HEK293 (cell line): ENCODE results near the gene PRIMPOL.
A peak's percentile ranks its signal among the peaks of the same experiment; 100 is the strongest.
"Not testable (repeated sequence)": the region's sequence is repeated elsewhere in the genome, so short reads cannot be mapped to it uniquely, and the experiment has no call there.

Experiments used
- CTCF ChIA-PET: fragments of 350-600 bp; formaldehyde crosslinking; extraction: SDS; loops from one replicate; lab custom pipeline; 2021; ENCODE audit warnings: antibody characterized with exemption; lab: Yijun Ruan, JAX
- POLR2A ChIA-PET: fragments of 300-600 bp; formaldehyde crosslinking; extraction: SDS; loops from one replicate; lab custom pipeline; 2020; ENCODE audit warnings: antibody characterized with exemption, inconsistent platforms; lab: Yijun Ruan, JAX
- H3K27ac ChIP-seq: fragments of 200-500 bp; sonication (Bioruptor generic); 2 replicates; pipeline ENCODE4 v1.5.1; 2014; ENCODE audit warnings: low read depth, low read length, control low read depth, inconsistent platforms; ENCODE audit errors: extremely low read depth
- H3K36me3 ChIP-seq, 2 experiments: fragments of 200-500 bp in 1 of 2; sonication (Bioruptor generic) in 1 of 2; 1 replicate in 1 of 2; 2 replicates in 1 of 2; pipeline ENCODE4 v1.5.1; 2014 to 2017; ENCODE audit warnings: inconsistent platforms in 2 of 2, low read length in 2 of 2; ENCODE audit not compliant: control insufficient read depth in 2 of 2, insufficient read depth in 1 of 2
- H3K4me1 ChIP-seq: fragments of 200-500 bp; sonication (Bioruptor generic); 2 replicates; pipeline ENCODE4 v1.5.1; 2014; ENCODE audit warnings: mild to moderate bottlenecking, low read length, inconsistent platforms; ENCODE audit not compliant: control insufficient read depth, insufficient read depth
- H3K4me3 ChIP-seq: 2 replicates; pipeline ENCODE4 v1.5.1; 2011; ENCODE audit warnings: low read depth, mild to moderate bottlenecking, control low read depth, low read length, moderate library complexity
- H3K9me3 ChIP-seq: fragments of 200-500 bp; sonication (Bioruptor generic); 2 replicates; pipeline ENCODE4 v1.5.1; 2014; ENCODE audit warnings: low read depth, low read length, inconsistent platforms; ENCODE audit not compliant: control insufficient read depth, insufficient read depth
- ELK4 ChIP-seq: IDR thresholded peaks from 2 replicates; pipeline ENCODE4 v1.6.1; 2011; ENCODE audit warnings: mild to moderate bottlenecking, low read depth, low read length, borderline replicate concordance
- PRDM10 ChIP-seq: fragments of 450-650 bp; formaldehyde crosslinking; IDR thresholded peaks from 2 replicates; pipeline ENCODE4 v1.5.1; 2016; ENCODE audit warnings: missing biosample characterization, missing genetic modification characterization
- ZNF366 ChIP-seq: fragments of 450-650 bp; formaldehyde crosslinking; conservative IDR thresholded peaks from 2 replicates; pipeline ENCODE4 v1.5.1; 2016; ENCODE audit warnings: missing biosample characterization, missing genetic modification characterization
- ZNF48 ChIP-seq: fragments of 450-650 bp; formaldehyde crosslinking; IDR thresholded peaks from 2 replicates; pipeline ENCODE4 v1.5.1; 2016; ENCODE audit warnings: missing biosample characterization, missing genetic modification characterization
- ZNF830 ChIP-seq: fragments of 450-650 bp; IDR thresholded peaks from 2 replicates; pipeline ENCODE4 v1.5.0; 2018; ENCODE audit warnings: missing biosample characterization, missing genetic modification characterization, low read depth, mild to moderate bottlenecking, moderate library complexity
- TF ChIP-seq, protein P1 (sequence below): fragments of 450-650 bp; formaldehyde crosslinking; IDR thresholded peaks from 2 replicates; pipeline ENCODE4 v1.5.1; 2016; ENCODE audit warnings: missing biosample characterization, missing genetic modification characterization, borderline replicate concordance

PRIMPOL gene

DNA sequence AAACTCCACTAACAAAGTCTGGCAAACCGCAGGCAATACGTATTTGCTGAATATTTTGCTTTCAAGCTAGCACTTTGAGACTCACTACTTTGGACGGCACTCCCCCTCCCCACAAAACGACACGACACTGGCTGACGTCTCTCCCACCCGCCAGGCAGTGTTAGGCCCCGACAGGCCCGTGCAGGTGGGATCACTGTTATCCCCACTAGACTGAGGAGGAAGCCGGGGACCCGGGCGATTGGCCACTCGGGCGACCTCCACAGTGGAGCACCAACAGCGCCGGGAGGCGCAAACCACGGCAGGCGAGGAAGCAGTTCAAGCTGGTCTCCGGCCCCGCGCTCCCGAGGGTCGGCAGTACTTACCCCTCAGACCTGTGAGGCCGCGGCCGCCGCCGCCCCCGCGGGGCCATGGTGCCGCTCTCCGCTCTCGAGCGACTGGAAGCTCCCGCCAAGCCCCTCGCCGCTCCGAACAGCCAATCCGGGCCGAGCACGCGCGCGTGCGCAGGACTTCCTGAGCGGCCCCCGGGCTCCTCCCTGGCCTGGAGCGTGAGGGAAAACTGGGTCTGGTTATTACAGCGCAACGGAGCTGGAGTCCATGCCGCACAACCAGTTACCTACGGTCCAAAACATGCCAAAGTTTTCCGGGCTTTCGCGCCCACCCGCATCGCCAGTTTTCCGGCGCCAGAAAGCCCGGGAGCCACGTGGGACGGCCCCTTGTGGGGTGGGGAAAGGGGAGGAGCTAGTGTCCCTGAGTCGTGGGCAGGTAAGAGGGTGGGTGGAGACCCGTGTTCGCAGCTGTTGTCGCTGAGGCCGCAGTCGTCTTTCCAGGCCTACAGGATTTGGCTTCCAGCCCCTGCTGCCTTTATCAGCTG lies 84.4 kb downstream of the PRIMPOL start, which contains the start of gene CENPU (continued):
- TF ChIP-seq, protein P1, sequence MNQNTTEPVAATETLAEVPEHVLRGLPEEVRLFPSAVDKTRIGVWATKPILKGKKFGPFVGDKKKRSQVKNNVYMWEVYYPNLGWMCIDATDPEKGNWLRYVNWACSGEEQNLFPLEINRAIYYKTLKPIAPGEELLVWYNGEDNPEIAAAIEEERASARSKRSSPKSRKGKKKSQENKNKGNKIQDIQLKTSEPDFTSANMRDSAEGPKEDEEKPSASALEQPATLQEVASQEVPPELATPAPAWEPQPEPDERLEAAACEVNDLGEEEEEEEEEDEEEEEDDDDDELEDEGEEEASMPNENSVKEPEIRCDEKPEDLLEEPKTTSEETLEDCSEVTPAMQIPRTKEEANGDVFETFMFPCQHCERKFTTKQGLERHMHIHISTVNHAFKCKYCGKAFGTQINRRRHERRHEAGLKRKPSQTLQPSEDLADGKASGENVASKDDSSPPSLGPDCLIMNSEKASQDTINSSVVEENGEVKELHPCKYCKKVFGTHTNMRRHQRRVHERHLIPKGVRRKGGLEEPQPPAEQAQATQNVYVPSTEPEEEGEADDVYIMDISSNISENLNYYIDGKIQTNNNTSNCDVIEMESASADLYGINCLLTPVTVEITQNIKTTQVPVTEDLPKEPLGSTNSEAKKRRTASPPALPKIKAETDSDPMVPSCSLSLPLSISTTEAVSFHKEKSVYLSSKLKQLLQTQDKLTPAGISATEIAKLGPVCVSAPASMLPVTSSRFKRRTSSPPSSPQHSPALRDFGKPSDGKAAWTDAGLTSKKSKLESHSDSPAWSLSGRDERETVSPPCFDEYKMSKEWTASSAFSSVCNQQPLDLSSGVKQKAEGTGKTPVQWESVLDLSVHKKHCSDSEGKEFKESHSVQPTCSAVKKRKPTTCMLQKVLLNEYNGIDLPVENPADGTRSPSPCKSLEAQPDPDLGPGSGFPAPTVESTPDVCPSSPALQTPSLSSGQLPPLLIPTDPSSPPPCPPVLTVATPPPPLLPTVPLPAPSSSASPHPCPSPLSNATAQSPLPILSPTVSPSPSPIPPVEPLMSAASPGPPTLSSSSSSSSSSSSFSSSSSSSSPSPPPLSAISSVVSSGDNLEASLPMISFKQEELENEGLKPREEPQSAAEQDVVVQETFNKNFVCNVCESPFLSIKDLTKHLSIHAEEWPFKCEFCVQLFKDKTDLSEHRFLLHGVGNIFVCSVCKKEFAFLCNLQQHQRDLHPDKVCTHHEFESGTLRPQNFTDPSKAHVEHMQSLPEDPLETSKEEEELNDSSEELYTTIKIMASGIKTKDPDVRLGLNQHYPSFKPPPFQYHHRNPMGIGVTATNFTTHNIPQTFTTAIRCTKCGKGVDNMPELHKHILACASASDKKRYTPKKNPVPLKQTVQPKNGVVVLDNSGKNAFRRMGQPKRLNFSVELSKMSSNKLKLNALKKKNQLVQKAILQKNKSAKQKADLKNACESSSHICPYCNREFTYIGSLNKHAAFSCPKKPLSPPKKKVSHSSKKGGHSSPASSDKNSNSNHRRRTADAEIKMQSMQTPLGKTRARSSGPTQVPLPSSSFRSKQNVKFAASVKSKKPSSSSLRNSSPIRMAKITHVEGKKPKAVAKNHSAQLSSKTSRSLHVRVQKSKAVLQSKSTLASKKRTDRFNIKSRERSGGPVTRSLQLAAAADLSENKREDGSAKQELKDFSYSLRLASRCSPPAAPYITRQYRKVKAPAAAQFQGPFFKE (tag by site-specific recombination), result no peak
- TF ChIP-seq ZNF48 (tag by site-specific recombination) (no peak), ZNF830 (tag by site-specific recombination) (no peak)

DNA sequence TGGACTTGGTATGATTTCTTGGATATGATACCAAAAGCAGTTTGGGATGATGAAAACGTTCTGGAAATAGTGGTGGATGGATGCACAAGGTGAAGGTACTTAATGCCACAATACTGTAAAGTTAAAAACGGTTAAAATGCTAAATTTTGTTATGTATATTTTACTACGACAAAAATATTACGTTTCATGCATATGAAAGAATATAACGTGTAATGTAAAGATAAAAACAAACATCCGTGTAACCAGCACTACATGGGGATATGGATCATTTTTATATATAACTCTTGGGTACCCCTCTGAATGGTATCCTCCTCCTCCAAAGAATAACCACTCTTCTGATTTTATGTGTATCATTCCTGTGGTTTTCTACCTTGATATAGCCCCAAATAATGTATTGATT lies 85.2 kb downstream of the PRIMPOL start:
- TF ChIP-seq ELK4 (no peak), PRDM10 (tag by site-specific recombination) (peak; percentile 79)
- ChIA-PET POLR2A (interaction anchor here (0.9 to 2.8 kb wide), 15 partner anchors 11 to 471 kb away, joined by 3 to 24 read pairs (median 5); partner anchors contain the start of genes CASP3, IRF2, PRIMPOL and SLC25A4), CTCF (interaction anchor here (0.5 to 1.8 kb wide), 4 partner anchors 7 to 361 kb away, joined by 3 to 9 read pairs (median 5); no protein-coding TSS in a partner anchor)
- Histone ChIP-seq H3K4me1 (0 out of 2 replicates have a peak, but pooled peaks cover 2% of the 10 kb centered on the region), H3K4me3 (peak overlapping the region; percentile 28), H3K27ac (no peak overlapping the region), H3K9me3 (no peaks in the 10 kb centered on the region), H3K36me3 (peaks cover 0 to 16% of the 10 kb centered on the region in 2 experiments; a peak in 2 of 3 replicates)

- POLR2A ChIA-PET, H3K36me3 ChIP-seq, H3K4me3 ChIP-seq, H3K9me3 ChIP-seq, H3K27ac ChIP-seq, H3K4me1 ChIP-seq, CTCF ChIA-PET: not testable (repeated sequence)
- 0 out of 2 replicates have a peak, but pooled peaks have one; percentile 17 for TF ChIP-seq ZNF366 (tag by site-specific recombination)
These were observed 90.0 kb downstream of the PRIMPOL start for GRCh38 chr4:184739575-184739974.
